Measurements from ENCODE around the gene SLC49A4. TPM values are rescaled to one million over a fixed set of nuclear protein-coding genes. Genes with fewer than 3 reads are reported as not detected.

The SLC49A4 gene
- total RNA-seq, 4 donors from 2014 or later: 28.0 to 41.8 (median 37.9) TPM

DNA sequence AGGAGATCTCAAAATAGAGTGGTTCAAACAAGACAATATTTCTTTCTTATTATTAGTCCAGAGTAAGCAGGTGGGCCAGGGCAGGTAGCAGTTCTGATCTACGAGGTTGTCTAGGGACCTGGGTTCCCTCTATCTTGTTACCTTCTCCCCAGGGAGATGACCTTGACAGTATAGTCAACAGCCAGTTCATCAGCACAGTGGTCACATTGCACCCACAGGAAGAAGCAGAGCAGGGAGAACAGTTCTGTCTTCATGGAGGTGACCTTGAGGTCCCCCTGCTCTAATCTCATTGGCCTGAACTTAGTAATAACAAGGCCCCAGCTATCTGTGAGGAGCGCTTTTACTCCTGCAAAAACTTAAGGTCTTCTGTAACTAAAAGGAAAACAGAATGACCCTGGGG, 21.7 kb downstream of the SLC49A4 start:
- WGBS, 2 donors: 94 to 100% methylated on average over 2 of the region's 2 CpGs
- TF ChIP-seq POLR2A (IDR thresholded peaks at IDR 0.05): no peak
- intact Hi-C loops (cut with DNase I; ENCODE audit: low total_unique reads): no loop called here
- H3K4me3 ChIP-seq (ENCODE audit: low read depth, poor library complexity, severe bottlenecking): no peak overlapping the region
- no peak for DNase-seq (ENCODE audit: low spot score in 2 of 2)

DNA sequence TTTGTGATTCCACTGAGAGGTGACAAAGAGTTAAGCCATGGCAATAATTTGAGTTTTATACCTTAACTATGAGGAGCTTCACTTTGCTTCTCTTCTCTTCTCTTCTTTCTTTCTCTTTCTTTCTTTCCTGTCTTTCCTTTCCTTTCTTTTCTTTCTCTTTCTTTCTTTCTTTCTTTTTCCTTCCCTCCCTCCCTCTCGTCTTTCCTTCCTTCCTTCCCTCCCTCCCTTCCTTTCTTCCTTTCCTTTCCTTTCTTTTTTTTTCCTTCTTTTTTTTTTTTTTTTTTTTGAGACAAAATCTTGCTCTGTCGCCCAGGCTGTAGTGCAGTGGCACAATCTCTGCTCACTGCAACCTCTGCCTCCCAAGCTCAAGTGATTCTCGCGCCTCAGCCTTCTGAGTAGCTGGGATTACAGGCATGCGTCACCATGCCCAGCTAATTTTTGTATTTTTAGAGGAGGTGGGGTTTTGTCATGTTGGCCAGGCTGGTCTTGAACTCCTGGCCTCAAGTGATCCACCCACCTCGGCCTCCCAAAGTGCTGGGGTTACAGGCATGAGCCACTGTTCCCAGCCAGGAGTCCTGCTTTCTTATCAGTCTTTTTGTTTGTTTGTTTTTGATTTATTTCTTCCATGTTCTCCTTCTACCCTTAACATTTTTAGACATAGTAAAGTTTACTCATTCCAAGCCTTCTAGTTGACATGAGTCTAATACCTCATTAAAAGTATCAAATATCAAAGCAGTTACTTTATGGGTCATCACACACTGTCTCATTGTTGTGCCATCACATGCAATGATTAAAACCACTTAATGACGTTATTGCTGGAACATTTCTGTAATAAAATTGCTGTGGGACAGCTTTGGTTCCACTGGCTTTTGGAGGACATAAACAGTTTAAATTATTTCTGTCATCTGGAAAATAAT, 29.9 kb downstream of the SLC49A4 start:
- intact Hi-C loops (cut with DNase I; ENCODE audit: low total_unique reads): no loop called here
- no peak for DNase-seq (ENCODE audit: low spot score in 2 of 2)
- 85 to 86% methylated on average over 7 of the region's 7 CpGs for WGBS, 2 donors
- no peak for TF ChIP-seq POLR2A (IDR thresholded peaks at IDR 0.05)
- TF ChIP-seq, protein P1, sequence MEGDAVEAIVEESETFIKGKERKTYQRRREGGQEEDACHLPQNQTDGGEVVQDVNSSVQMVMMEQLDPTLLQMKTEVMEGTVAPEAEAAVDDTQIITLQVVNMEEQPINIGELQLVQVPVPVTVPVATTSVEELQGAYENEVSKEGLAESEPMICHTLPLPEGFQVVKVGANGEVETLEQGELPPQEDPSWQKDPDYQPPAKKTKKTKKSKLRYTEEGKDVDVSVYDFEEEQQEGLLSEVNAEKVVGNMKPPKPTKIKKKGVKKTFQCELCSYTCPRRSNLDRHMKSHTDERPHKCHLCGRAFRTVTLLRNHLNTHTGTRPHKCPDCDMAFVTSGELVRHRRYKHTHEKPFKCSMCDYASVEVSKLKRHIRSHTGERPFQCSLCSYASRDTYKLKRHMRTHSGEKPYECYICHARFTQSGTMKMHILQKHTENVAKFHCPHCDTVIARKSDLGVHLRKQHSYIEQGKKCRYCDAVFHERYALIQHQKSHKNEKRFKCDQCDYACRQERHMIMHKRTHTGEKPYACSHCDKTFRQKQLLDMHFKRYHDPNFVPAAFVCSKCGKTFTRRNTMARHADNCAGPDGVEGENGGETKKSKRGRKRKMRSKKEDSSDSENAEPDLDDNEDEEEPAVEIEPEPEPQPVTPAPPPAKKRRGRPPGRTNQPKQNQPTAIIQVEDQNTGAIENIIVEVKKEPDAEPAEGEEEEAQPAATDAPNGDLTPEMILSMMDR (IDR thresholded peaks at IDR 0.05): no peak
- H3K4me3 ChIP-seq (ENCODE audit: low read depth, poor library complexity, severe bottlenecking): no peak overlapping the region

DNA sequence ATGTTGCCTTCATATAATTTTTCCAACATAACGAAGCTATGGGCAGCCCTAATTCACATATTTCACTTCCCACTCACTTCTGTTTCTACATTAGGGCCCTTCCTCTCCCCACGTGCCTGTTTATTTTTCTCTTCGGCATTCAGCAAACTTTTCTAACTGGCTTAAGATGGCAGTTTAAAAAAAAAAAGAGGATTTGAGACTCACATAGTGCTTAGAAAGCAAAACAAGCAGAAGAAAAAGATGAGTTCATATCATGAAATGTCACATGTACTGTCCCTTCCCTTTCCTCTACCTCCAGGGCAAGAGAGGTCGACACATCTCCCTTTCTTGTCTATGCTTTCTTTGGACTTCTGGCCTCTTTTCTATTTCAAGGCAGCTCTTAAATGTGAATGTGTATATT, 30.6 kb downstream of the SLC49A4 start:
- 74 to 75% methylated on average over 4 of the region's 4 CpGs for WGBS, 2 donors
- intact Hi-C loops (cut with DNase I; ENCODE audit: low total_unique reads): no loop called here
- no peak for DNase-seq (ENCODE audit: low spot score in 2 of 2)
- no peak overlapping the region for H3K4me3 ChIP-seq (ENCODE audit: low read depth, poor library complexity, severe bottlenecking)
- no peak for TF ChIP-seq POLR2A (IDR thresholded peaks at IDR 0.05)
- TF ChIP-seq, protein P1 (IDR thresholded peaks at IDR 0.05): no peak

DNA sequence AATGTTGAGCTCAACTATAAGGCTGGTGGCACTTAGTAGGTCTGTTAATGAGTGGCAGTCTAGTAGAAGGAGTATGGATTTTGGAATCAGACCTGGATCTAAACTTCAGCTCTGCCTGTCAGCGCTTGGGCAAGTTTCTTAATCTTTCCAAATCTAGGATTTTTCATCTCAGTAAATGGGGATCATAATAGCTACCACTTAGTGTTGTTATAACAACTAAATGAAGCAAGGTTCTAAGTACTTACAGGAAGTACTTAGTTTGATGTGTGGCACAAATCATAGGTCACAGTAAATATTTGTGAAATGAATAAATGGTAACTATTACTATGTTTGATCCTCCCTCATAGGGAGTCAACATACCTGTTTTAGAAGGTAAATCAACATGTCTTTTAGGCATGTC, 31.4 kb downstream of the SLC49A4 start:
- H3K4me3 ChIP-seq (ENCODE audit: low read depth, poor library complexity, severe bottlenecking): no peak overlapping the region
- TF ChIP-seq, protein P1 (IDR thresholded peaks at IDR 0.05): no peak
- no peak for TF ChIP-seq POLR2A (IDR thresholded peaks at IDR 0.05)
- intact Hi-C loops (cut with DNase I; ENCODE audit: low total_unique reads): no loop called here
- 89 to 97% methylated on average over 1 of the region's 1 CpG for WGBS, 2 donors
- DNase-seq (ENCODE audit: low spot score in 2 of 2): no peak

DNA sequence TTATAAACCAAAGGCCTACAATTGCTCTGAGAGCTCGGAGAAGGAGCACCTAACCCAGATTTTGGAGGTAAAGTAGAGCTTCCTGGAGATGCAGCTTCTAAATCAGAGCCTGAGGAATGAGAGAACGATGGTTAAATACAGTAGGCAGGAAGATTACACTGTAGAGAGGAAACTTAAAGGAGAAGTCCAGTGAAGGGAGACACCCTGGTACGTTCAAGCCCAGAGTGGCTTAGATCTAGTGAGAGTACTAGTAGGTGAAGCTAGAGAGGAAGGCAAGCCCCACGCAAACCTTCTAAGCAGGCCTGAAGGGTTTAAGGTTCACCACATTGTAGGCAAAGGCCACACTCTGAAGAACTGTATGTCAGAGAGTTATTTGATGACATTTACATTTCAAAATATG, 33.4 kb downstream of the SLC49A4 start:
- WGBS, 2 donors: 92 to 97% methylated on average over 4 of the region's 4 CpGs
- TF ChIP-seq, protein P1 (IDR thresholded peaks at IDR 0.05): no peak
- TF ChIP-seq POLR2A (IDR thresholded peaks at IDR 0.05): no peak
- intact Hi-C loops (cut with DNase I; ENCODE audit: low total_unique reads): no loop called here
- no peak overlapping the region for H3K4me3 ChIP-seq (ENCODE audit: low read depth, poor library complexity, severe bottlenecking)
- DNase-seq (ENCODE audit: low spot score in 2 of 2): no peak

DNA sequence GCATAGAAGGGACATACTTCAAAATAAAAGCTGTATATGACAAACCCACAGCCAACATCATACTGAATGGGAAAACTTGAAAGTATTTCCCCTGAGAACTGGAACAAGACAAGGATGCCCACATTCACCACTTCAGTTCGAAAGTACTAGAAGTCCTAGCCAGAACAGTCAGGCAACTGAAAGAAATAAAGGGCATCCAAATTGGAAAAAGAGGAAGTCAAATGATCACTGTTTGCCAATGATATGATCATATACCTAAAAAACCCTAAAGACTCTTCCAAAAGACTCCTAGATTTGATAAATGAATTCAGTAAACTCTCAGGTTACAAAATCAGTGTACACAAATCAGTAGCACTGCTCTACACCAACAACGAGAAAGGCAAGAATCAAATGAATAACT, 40.7 kb downstream of the SLC49A4 start:
- no peak for DNase-seq (ENCODE audit: low spot score in 2 of 2)
- intact Hi-C loops (cut with DNase I; ENCODE audit: low total_unique reads): no loop called here
- WGBS, 2 donors: 88 to 94% methylated on average over 2 of the region's 2 CpGs
- no peak overlapping the region for H3K4me3 ChIP-seq (ENCODE audit: low read depth, poor library complexity, severe bottlenecking)
- no peak for TF ChIP-seq POLR2A (IDR thresholded peaks at IDR 0.05)
- TF ChIP-seq, protein P1 (IDR thresholded peaks at IDR 0.05): no peak

All from lower leg skin (tissue), 4 donors.